HL-60 (cell line): ENCODE results near the gene TH.

Experiments used
- DNase-seq, 2 experiments: peaks; one replicate each; pipeline ENCODE4 v3.0.0-alpha.2; 2010 to 2020; ENCODE audit warnings: low read depth in 1 of 2, low spot score in 1 of 2
- H3K27ac ChIP-seq: fragments of 250-450 bp; sonication (Bioruptor Pico); replicated peaks from 2 replicates; pipeline ENCODE4 v1.5.1; 2020; ENCODE audit warnings: mild to moderate bottlenecking, moderate library complexity
- H3K27me3 ChIP-seq: fragments of 250-450 bp; sonication (Bioruptor Pico); 2 replicates; pipeline ENCODE4 v1.5.1; 2021; ENCODE audit warnings: mild to moderate bottlenecking, moderate library complexity; ENCODE audit not compliant: insufficient read depth, poor library complexity, severe bottlenecking
- H3K4me3 ChIP-seq: replicated peaks from 2 replicates; pipeline ENCODE4 v1.5.1; 2011; ENCODE audit warnings: mild to moderate bottlenecking, control low read depth, low read length; ENCODE audit not compliant: insufficient read depth
- GABPA ChIP-seq: IDR thresholded peaks from 2 replicates; pipeline ENCODE4 v1.6.1; 2012; ENCODE audit warnings: low read depth
- POLR2AphosphoS5 ChIP-seq: IDR thresholded peaks from 2 replicates; pipeline ENCODE4 v1.6.1; 2012; ENCODE audit warnings: low read depth
- SPI1 ChIP-seq: IDR thresholded peaks from 2 replicates; pipeline ENCODE4 v1.6.1; 2012; ENCODE audit warnings: low read depth, mild to moderate bottlenecking, borderline replicate concordance
- TF ChIP-seq, protein P1 (sequence below): IDR thresholded peaks from 2 replicates; pipeline ENCODE4 v1.6.1; 2012; ENCODE audit warnings: low read depth; ENCODE audit not compliant: insufficient replicate concordance
- TF ChIP-seq, protein P2 (sequence below): IDR thresholded peaks from one replicate; pipeline ENCODE4 v1.5.1; 2011; ENCODE audit warnings: low read length, control low read depth, inconsistent platforms; ENCODE audit not compliant: insufficient read depth

The TH gene

DNA sequence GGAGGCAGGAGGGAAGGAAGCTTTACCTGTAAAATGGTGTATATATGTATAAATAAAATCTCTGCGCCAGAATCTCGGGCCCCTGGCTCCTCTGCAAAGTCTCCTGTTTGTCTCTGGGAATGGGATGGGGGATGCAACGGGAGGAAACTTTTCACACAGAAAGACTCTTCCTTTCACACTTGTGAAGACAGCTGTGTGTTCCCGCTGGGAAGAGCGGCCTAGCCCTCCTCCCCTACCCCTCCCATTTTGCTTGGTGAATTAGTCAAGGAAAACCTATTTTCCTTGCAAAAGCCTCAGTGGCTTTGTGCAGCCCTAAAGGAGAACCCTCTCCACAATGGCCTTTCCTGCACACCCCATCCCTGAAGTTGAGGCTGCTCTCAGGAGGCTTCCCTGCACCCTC is 23.0 kb downstream of the TH start:
- DNase-seq: no peak
- H3K4me3 ChIP-seq: no peak overlapping the region
- H3K27ac ChIP-seq: no peak overlapping the region
- no peak for TF ChIP-seq SPI1
- no peak for TF ChIP-seq POLR2AphosphoS5
- TF ChIP-seq GABPA: no peak
- TF ChIP-seq, protein P1, sequence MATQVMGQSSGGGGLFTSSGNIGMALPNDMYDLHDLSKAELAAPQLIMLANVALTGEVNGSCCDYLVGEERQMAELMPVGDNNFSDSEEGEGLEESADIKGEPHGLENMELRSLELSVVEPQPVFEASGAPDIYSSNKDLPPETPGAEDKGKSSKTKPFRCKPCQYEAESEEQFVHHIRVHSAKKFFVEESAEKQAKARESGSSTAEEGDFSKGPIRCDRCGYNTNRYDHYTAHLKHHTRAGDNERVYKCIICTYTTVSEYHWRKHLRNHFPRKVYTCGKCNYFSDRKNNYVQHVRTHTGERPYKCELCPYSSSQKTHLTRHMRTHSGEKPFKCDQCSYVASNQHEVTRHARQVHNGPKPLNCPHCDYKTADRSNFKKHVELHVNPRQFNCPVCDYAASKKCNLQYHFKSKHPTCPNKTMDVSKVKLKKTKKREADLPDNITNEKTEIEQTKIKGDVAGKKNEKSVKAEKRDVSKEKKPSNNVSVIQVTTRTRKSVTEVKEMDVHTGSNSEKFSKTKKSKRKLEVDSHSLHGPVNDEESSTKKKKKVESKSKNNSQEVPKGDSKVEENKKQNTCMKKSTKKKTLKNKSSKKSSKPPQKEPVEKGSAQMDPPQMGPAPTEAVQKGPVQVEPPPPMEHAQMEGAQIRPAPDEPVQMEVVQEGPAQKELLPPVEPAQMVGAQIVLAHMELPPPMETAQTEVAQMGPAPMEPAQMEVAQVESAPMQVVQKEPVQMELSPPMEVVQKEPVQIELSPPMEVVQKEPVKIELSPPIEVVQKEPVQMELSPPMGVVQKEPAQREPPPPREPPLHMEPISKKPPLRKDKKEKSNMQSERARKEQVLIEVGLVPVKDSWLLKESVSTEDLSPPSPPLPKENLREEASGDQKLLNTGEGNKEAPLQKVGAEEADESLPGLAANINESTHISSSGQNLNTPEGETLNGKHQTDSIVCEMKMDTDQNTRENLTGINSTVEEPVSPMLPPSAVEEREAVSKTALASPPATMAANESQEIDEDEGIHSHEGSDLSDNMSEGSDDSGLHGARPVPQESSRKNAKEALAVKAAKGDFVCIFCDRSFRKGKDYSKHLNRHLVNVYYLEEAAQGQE: no peak
- TF ChIP-seq, protein P2, sequence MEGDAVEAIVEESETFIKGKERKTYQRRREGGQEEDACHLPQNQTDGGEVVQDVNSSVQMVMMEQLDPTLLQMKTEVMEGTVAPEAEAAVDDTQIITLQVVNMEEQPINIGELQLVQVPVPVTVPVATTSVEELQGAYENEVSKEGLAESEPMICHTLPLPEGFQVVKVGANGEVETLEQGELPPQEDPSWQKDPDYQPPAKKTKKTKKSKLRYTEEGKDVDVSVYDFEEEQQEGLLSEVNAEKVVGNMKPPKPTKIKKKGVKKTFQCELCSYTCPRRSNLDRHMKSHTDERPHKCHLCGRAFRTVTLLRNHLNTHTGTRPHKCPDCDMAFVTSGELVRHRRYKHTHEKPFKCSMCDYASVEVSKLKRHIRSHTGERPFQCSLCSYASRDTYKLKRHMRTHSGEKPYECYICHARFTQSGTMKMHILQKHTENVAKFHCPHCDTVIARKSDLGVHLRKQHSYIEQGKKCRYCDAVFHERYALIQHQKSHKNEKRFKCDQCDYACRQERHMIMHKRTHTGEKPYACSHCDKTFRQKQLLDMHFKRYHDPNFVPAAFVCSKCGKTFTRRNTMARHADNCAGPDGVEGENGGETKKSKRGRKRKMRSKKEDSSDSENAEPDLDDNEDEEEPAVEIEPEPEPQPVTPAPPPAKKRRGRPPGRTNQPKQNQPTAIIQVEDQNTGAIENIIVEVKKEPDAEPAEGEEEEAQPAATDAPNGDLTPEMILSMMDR: no peak
- H3K27me3 ChIP-seq: peaks cover 74% of the 10 kb centered on the region

- no peak for TF ChIP-seq GABPA
- TF ChIP-seq, protein P2: no peak
- TF ChIP-seq, protein P1: no peak
- TF ChIP-seq POLR2AphosphoS5: no peak
- no peak for TF ChIP-seq SPI1
- H3K27me3 ChIP-seq: peaks cover 78% of the 10 kb centered on the region
- no peak overlapping the region for H3K27ac ChIP-seq
- DNase-seq: no peak
- H3K4me3 ChIP-seq: no peak overlapping the region
Measured at GRCh38 chr11:2147391-2147790, 24.2 kb downstream of the TH start.

DNA sequence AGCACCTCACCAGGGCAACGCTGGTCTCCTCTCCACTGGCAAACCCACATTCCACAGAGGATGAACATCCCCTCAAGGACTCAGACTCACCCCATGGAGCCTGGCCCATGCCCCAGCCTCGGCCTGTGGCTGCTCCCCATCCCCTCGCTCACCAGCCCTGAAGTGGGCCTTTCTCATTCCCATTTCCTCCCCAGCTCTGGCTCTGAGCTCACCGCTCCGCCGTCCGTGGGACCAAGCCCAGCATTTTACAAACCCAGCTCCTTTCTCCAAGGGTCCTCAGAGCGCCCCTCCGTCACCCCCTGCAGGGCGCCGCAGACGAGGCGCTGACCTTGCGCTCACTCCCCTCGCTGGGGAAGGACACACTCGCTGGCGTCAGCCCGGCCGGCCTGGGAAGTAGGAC is 25.6 kb downstream of the TH start:
- H3K4me3 ChIP-seq: no peak overlapping the region
- H3K27ac ChIP-seq: no peak overlapping the region
- TF ChIP-seq SPI1: no peak
- no peak for TF ChIP-seq POLR2AphosphoS5
- TF ChIP-seq, protein P2: no peak
- no peak for DNase-seq
- peaks cover 89% of the 10 kb centered on the region for H3K27me3 ChIP-seq

GRCh38 chr11:2144544-2145248 is 26.9 kb downstream of the TH start:
- DNase-seq: no peak
- Histone ChIP-seq H3K4me3 (no peak overlapping the region), H3K27ac (no peak overlapping the region), H3K27me3 (peaks cover 86% of the 10 kb centered on the region)
- TF ChIP-seq, protein P1: no peak
- no peak for TF ChIP-seq POLR2AphosphoS5
- TF ChIP-seq GABPA: no peak
- TF ChIP-seq SPI1: no peak
- TF ChIP-seq, protein P2: no peak
